ENCODE data around the gene MLLT1. TPM values are rescaled to one million over a fixed set of nuclear protein-coding genes. Genes with fewer than 3 reads are reported as not detected.

The MLLT1 gene
- total and polyA plus RNA-seq, 5 donors from 2014 or later: 0.45 to 35.6 (median 0.68) TPM

DNA sequence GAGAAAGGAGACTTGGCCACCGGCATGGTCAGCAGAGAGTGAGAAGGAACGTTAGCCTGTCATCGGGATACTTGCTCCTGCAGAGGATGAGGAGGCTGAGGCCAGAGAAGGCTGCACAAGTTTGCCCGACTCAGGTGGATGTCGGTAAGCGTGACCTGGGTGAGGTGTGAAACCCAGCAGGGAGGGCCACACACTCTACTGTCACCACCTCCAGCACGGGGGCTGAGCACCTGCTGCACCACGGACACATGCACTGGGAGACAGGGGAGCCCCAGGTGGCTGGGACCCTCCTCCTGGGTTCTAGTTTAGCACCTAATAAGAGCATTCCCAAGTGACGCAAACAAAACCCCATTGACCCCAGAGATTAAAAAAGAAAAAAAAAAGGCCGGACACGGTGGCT lies 17.3 kb downstream of the MLLT1 start:
- Histone ChIP-seq H3K36me3 (ENCODE audit: control insufficient read depth, insufficient read depth, low read length) (peaks cover 33% of the 10 kb centered on the region), H3K27ac (ENCODE audit: insufficient read depth, low read length, poor library complexity, severe bottlenecking) (no peak overlapping the region), H3K9me3 (ENCODE audit: control insufficient read depth in 2 of 2, low read length in 2 of 2) (no peaks in the 10 kb centered on the region), H3K4me3 (ENCODE audit: low read depth, low read length) (no peak overlapping the region), H3K27me3 (ENCODE audit: control insufficient read depth, insufficient read depth, low read length) (no peaks in the 10 kb centered on the region), H3K4me1 (ENCODE audit: control insufficient read depth, insufficient read depth, low read length, poor library complexity, severe bottlenecking) (no peaks in the 10 kb centered on the region)
- DNase-seq (no peak), ATAC-seq (ENCODE audit: low read depth in 2 of 2) (no peak)
- no peak overlapping the region for H3K4me3 Mint-ChIP-seq
- no peak overlapping the region for H3K27ac Mint-ChIP-seq
- peaks cover 0 to 1% (median 0%) of the 10 kb centered on the region in 7 donors for H3K9me3 Mint-ChIP-seq
- no peaks in the 10 kb centered on the region for H3K27me3 Mint-ChIP-seq
- H3K4me1 Mint-ChIP-seq: peaks cover 0 to 18% (median 8%) of the 10 kb centered on the region in 4 donors
- H3K36me3 Mint-ChIP-seq: peaks cover 19% of the 10 kb centered on the region

DNA sequence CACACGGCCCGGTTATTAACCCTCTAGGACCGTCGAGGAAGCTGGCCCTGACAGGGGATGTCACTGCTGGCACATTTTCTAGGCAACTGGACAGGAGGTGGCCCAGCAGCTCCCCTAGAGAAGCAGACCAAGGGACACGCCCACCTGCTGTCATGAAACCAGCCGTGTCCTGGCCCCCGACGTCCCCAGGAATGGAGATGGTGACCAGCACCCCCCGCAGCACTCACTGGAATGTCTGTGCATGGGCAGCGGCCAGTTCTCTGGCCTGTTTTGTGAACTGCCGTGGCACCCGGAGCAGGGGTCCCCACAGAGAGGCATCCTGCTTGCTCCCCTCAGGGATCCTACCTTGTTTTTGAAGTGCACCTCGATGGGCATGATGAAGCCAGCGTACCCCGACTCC lies 17.9 kb downstream of the MLLT1 start:
- Histone ChIP-seq H3K27ac (ENCODE audit: insufficient read depth, low read length, poor library complexity, severe bottlenecking) (no peak overlapping the region), H3K36me3 (ENCODE audit: control insufficient read depth, insufficient read depth, low read length) (peaks cover 29% of the 10 kb centered on the region), H3K4me3 (ENCODE audit: low read depth, low read length) (no peak overlapping the region), H3K4me1 (ENCODE audit: control insufficient read depth, insufficient read depth, low read length, poor library complexity, severe bottlenecking) (no peaks in the 10 kb centered on the region), H3K27me3 (ENCODE audit: control insufficient read depth, insufficient read depth, low read length) (no peaks in the 10 kb centered on the region), H3K9me3 (ENCODE audit: control insufficient read depth in 2 of 2, low read length in 2 of 2) (no peaks in the 10 kb centered on the region)
- Mint-ChIP-seq H3K27ac (no peak overlapping the region), H3K9me3 (peaks cover 0 to 1% (median 0%) of the 10 kb centered on the region in 7 donors), H3K4me1 (peaks cover 3 to 18% (median 8%) of the 10 kb centered on the region in 4 donors), H3K27me3 (no peaks in the 10 kb centered on the region), H3K4me3 (no peak overlapping the region), H3K36me3 (peaks cover 22% of the 10 kb centered on the region)
- DNase-seq (no peak), ATAC-seq (ENCODE audit: low read depth in 2 of 2) (no peak)

DNA sequence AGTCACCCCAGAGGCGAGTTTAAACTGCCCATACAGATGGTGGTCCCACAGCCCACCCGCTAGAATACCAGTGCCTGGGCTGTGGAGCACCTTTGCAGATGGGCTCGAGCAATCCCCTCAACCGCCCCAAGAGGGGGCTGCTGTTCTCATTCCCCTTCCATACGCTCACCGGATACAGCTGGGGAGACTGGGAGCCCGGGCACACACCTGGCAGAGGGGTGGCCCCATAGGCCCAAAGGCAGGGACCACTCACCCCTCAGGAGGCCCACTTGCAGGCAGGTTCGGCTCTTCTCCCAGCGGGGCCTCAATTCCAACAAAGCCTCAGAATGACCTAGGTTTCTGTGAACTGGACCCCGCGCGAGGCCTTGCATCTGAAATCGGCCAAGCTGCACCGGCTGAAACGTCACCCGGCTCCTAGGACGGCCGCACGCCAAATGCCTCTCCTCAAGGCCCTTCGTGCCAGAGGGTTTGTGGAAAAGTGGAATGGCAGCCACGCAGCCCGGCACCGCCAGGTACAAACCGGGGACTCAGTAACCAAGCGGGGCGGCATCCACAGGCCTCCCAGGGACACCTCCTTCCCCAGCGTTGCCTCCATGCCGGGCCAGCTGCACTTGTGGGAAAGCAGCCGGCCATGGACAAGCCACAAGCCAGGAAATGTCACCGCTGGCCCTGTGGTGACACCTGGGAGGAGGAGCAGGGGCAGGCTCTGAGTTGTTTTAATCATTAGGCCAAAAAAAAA lies 18.7 kb downstream of the MLLT1 start:
- no peak overlapping the region for H3K4me3 Mint-ChIP-seq
- H3K27me3 Mint-ChIP-seq: no peaks in the 10 kb centered on the region
- DNase-seq: peak in 1 of 3 donors; percentile 38
- H3K9me3 Mint-ChIP-seq: peaks cover 0 to 1% (median 0%) of the 10 kb centered on the region in 7 donors
- no peak for ATAC-seq (ENCODE audit: low read depth in 2 of 2)
- peaks cover 25% of the 10 kb centered on the region for H3K36me3 Mint-ChIP-seq
- Histone ChIP-seq H3K9me3 (ENCODE audit: control insufficient read depth in 2 of 2, low read length in 2 of 2) (no peaks in the 10 kb centered on the region), H3K27ac (ENCODE audit: insufficient read depth, low read length, poor library complexity, severe bottlenecking) (no peak overlapping the region), H3K27me3 (ENCODE audit: control insufficient read depth, insufficient read depth, low read length) (no peaks in the 10 kb centered on the region), H3K36me3 (ENCODE audit: control insufficient read depth, insufficient read depth, low read length) (peaks cover 26% of the 10 kb centered on the region), H3K4me1 (ENCODE audit: control insufficient read depth, insufficient read depth, low read length, poor library complexity, severe bottlenecking) (no peaks in the 10 kb centered on the region), H3K4me3 (ENCODE audit: low read depth, low read length) (no peak overlapping the region)
- peaks cover 6 to 18% (median 8%) of the 10 kb centered on the region in 4 donors for H3K4me1 Mint-ChIP-seq
- H3K27ac Mint-ChIP-seq: no peak overlapping the region

DNA sequence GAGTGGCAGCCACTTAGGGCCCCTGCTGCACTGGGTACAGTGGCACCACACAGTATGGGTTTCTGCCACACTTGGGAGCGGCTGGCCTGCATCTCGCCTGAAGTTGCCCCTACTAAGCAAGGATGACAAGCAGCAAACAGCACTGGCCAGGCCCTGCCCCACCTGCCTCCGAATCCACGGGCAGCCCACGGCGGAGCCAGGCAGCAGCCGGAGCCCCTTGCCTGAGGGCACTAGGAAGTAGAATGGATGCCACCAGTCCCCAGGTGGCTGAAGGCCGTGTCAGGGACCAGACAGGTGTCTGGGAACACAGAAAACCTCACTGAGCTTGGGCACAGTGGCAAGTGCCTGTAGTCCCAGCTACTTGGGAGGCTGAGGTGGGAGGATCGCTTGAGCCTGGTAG lies 19.4 kb downstream of the MLLT1 start:
- H3K36me3 ChIP-seq (ENCODE audit: control insufficient read depth, insufficient read depth, low read length): peaks cover 26% of the 10 kb centered on the region
- H3K9me3 ChIP-seq (ENCODE audit: control insufficient read depth in 2 of 2, low read length in 2 of 2): no peaks in the 10 kb centered on the region
- Mint-ChIP-seq H3K27ac (no peak overlapping the region), H3K27me3 (no peaks in the 10 kb centered on the region), H3K4me1 (peaks cover 6 to 21% (median 9%) of the 10 kb centered on the region in 4 donors), H3K9me3 (peaks cover 0 to 1% (median 0%) of the 10 kb centered on the region in 7 donors), H3K4me3 (no peak overlapping the region), H3K36me3 (peaks cover 29% of the 10 kb centered on the region)
- H3K27ac ChIP-seq (ENCODE audit: insufficient read depth, low read length, poor library complexity, severe bottlenecking): no peak overlapping the region
- no peaks in the 10 kb centered on the region for H3K4me1 ChIP-seq (ENCODE audit: control insufficient read depth, insufficient read depth, low read length, poor library complexity, severe bottlenecking)
- H3K4me3 ChIP-seq (ENCODE audit: low read depth, low read length): no peak overlapping the region
- ATAC-seq (ENCODE audit: low read depth in 2 of 2): no peak
- DNase-seq: no peak
- no peaks in the 10 kb centered on the region for H3K27me3 ChIP-seq (ENCODE audit: control insufficient read depth, insufficient read depth, low read length)

DNA sequence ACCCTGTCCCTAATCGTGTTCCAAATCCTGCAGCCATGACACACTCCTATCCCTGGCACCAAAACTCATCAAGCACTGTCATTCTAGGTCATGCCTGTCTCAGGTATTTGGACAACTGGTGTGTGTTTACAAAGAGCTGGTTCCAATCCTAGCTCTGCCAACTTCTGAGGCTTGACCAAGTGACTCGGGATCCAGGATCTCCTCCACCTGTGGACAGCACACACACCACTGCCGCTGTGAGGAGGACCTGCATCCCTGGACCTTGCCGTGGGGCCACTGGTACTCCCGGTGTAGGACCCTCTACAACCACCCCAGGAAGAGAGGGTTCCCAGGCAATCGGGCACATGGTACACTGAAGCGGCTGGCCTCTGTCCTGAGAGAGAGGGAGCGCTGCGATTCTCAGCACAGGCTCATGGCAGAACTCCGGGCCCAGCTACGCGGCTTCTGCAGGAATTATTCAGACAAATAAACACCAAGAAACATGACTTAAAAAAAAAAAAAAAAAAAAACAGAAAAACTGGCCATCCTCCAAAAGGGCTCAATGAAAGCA lies 20.4 kb downstream of the MLLT1 start:
- ATAC-seq (ENCODE audit: low read depth in 2 of 2) (no peak), DNase-seq (no peak)
- no peak overlapping the region for H3K27ac ChIP-seq (ENCODE audit: insufficient read depth, low read length, poor library complexity, severe bottlenecking)
- H3K27ac Mint-ChIP-seq: peak overlapping the region in 2 of 3 donors; percentile 20 to 42
- no peaks in the 10 kb centered on the region for H3K9me3 ChIP-seq (ENCODE audit: control insufficient read depth in 2 of 2, low read length in 2 of 2)
- H3K4me1 Mint-ChIP-seq: peaks cover 6 to 25% (median 9%) of the 10 kb centered on the region in 4 donors
- H3K4me3 ChIP-seq (ENCODE audit: low read depth, low read length): no peak overlapping the region
- H3K27me3 ChIP-seq (ENCODE audit: control insufficient read depth, insufficient read depth, low read length): no peaks in the 10 kb centered on the region
- peaks cover 29% of the 10 kb centered on the region for H3K36me3 Mint-ChIP-seq
- peaks cover 0 to 1% (median 0%) of the 10 kb centered on the region in 7 donors for H3K9me3 Mint-ChIP-seq
- H3K27me3 Mint-ChIP-seq: no peaks in the 10 kb centered on the region
- H3K4me1 ChIP-seq (ENCODE audit: control insufficient read depth, insufficient read depth, low read length, poor library complexity, severe bottlenecking): no peaks in the 10 kb centered on the region
- peaks cover 26% of the 10 kb centered on the region for H3K36me3 ChIP-seq (ENCODE audit: control insufficient read depth, insufficient read depth, low read length)
- H3K4me3 Mint-ChIP-seq: no peak overlapping the region

DNA sequence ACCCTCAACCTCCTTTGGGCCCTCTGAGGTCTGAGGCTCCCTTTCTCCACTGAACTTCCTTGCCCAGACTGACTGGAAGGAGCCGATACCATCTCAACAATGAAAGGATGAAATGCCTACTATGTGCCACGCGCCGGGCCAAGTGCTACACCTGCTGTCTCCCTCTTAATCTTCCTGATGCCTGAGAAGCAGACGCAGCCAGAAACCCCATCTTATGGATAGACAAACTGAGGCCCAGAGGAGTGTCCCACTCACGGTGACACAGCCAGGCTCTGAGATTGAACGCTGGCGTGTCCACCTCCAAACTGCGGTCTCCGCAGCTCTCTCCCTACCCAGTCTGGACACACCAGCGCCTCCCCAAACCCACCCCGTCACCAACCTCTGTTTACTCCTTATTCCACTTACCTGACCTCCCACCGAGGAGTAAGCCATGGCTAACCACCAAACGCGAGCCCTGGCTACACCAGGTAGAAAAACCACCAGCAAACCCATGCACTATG lies 20.9 kb downstream of the MLLT1 start:
- H3K4me3 ChIP-seq (ENCODE audit: low read depth, low read length): no peak overlapping the region
- no peaks in the 10 kb centered on the region for H3K4me1 ChIP-seq (ENCODE audit: control insufficient read depth, insufficient read depth, low read length, poor library complexity, severe bottlenecking)
- Mint-ChIP-seq H3K9me3 (peaks cover 0 to 1% (median 0%) of the 10 kb centered on the region in 7 donors), H3K27ac (peak overlapping the region in 2 of 3 donors; percentile 20 to 42), H3K4me3 (no peak overlapping the region), H3K4me1 (peaks cover 6 to 27% (median 10%) of the 10 kb centered on the region in 4 donors), H3K27me3 (no peaks in the 10 kb centered on the region), H3K36me3 (peaks cover 29% of the 10 kb centered on the region)
- H3K9me3 ChIP-seq (ENCODE audit: control insufficient read depth in 2 of 2, low read length in 2 of 2): no peaks in the 10 kb centered on the region
- peaks cover 26% of the 10 kb centered on the region for H3K36me3 ChIP-seq (ENCODE audit: control insufficient read depth, insufficient read depth, low read length)
- DNase-seq (no peak), ATAC-seq (ENCODE audit: low read depth in 2 of 2) (no peak)
- no peaks in the 10 kb centered on the region for H3K27me3 ChIP-seq (ENCODE audit: control insufficient read depth, insufficient read depth, low read length)
- no peak overlapping the region for H3K27ac ChIP-seq (ENCODE audit: insufficient read depth, low read length, poor library complexity, severe bottlenecking)

DNA sequence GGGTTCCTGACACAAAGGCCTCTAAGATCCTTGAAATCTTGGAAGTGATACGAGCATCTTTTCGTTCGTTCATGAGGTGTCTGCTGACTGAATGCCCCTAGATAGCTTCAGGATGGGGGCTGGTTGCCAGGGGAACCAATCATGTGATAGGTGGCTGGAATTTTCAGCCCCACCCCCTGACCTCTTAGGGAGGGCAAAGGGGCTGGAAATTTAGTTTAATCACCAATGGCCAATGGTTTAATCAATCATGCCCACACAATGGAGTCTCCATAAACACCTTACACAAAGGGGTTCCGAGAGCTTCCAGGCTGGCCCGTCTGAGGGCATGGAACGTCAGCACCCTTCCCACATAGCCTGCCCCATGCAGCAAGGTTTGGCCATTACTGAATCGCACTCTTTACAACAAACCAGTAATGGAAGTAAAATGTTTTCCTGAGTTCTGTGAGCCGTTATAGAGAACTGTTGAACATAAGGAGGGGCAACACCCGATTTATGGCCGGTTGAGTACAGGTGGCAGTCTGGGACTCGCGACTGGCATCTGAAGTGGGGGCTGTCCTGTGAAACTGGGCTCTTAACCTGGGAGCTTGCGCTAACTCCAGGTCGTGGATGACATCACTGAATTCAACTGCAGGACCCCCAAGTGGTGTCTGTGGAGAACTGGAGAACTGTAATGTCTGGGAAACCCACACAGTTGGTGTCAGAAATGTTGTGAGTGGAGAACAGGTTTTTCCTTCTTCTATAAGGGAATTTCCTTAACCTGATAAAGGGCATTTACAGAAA lies 25.6 kb downstream of the MLLT1 start:
- H3K4me3 Mint-ChIP-seq: peak overlapping the region in 1 of 4 donors; percentile 13
- no peak for ATAC-seq (ENCODE audit: low read depth in 2 of 2)
- H3K27me3 Mint-ChIP-seq: no peaks in the 10 kb centered on the region
- H3K4me1 Mint-ChIP-seq: peaks cover 11 to 37% (median 25%) of the 10 kb centered on the region in 4 donors
- H3K9me3 Mint-ChIP-seq: no peaks in the 10 kb centered on the region
- peaks cover 28% of the 10 kb centered on the region for H3K36me3 Mint-ChIP-seq
- peaks cover 12% of the 10 kb centered on the region for H3K36me3 ChIP-seq (ENCODE audit: control insufficient read depth, insufficient read depth, low read length)
- H3K4me3 ChIP-seq (ENCODE audit: low read depth, low read length): no peak overlapping the region
- H3K27ac ChIP-seq (ENCODE audit: insufficient read depth, low read length, poor library complexity, severe bottlenecking): no peak overlapping the region
- no peaks in the 10 kb centered on the region for H3K4me1 ChIP-seq (ENCODE audit: control insufficient read depth, insufficient read depth, low read length, poor library complexity, severe bottlenecking)
- no peaks in the 10 kb centered on the region for H3K27me3 ChIP-seq (ENCODE audit: control insufficient read depth, insufficient read depth, low read length)
- no peaks in the 10 kb centered on the region for H3K9me3 ChIP-seq (ENCODE audit: control insufficient read depth in 2 of 2, low read length in 2 of 2)
- H3K27ac Mint-ChIP-seq: peak overlapping the region in 1 of 3 donors; percentile 60
- no peak for DNase-seq
